Keratinocyte (primary cell): Measurements from ENCODE around the gene CPAMD8. TPM values are rescaled to one million over a fixed set of nuclear protein-coding genes. Genes with fewer than 3 reads are reported as not detected.

Experiments
- DNase-seq: peaks from one replicate; pipeline ENCODE4 v3.0.0-alpha.2; 2011; ENCODE audit warnings: low read depth, missing footprints, low spot score
- FAIRE-seq: peaks from 2 replicates; lab custom pipeline; 2011; peaks lifted over from hg19 to GRCh38; lab: Jason Lieb, UNC
- H2AFZ ChIP-seq: 2 replicates; pipeline ENCODE4 v1.6.0; 2012; ENCODE audit warnings: low read length, control low read depth, inconsistent platforms; ENCODE audit not compliant: control insufficient read depth
- H3K27ac ChIP-seq: 2 replicates; pipeline ENCODE4 v1.5.1; 2011; ENCODE audit warnings: low read length; ENCODE audit not compliant: control insufficient read depth, insufficient read depth
- H3K27me3 ChIP-seq: 3 replicates; pipeline ENCODE4 v1.6.0; 2011; ENCODE audit warnings: low read length; ENCODE audit not compliant: control insufficient read depth, insufficient read depth; ENCODE audit errors: extremely low read depth
- H3K36me3 ChIP-seq, 2 experiments: 2 replicates in 1 of 2; 3 replicates in 1 of 2; pipeline ENCODE4 v1.5.1; 2011; ENCODE audit warnings: low read length in 2 of 2, mild to moderate bottlenecking in 1 of 2; ENCODE audit not compliant: control insufficient read depth in 2 of 2, insufficient read depth in 2 of 2; ENCODE audit errors: extremely low read depth in 1 of 2
- H3K4me1 ChIP-seq: 3 replicates; pipeline ENCODE4 v1.5.1; 2011; ENCODE audit warnings: low read length; ENCODE audit not compliant: control insufficient read depth, insufficient read depth; ENCODE audit errors: extremely low read depth
- H3K4me2 ChIP-seq: 3 replicates; pipeline ENCODE4 v1.6.0; 2011; ENCODE audit warnings: low read depth, low read length; ENCODE audit not compliant: control insufficient read depth, insufficient read depth; ENCODE audit errors: extremely low read depth
- H3K4me3 ChIP-seq, 3 experiments: fragments of 200-600 bp in 1 of 3; sonication (generic) in 1 of 3; 2 replicates in 2 of 3; 3 replicates in 1 of 3; pipeline ENCODE4 v1.5.1; 2011 to 2016; ENCODE audit warnings: low read length in 3 of 3, mild to moderate bottlenecking in 3 of 3, control low read depth in 2 of 3, inconsistent platforms in 1 of 3, low read depth in 1 of 3, mixed read lengths in 1 of 3, mixed run types in 1 of 3, moderate library complexity in 1 of 3; ENCODE audit not compliant: control insufficient read depth in 2 of 3, insufficient read depth in 2 of 3; ENCODE audit errors: extremely low read depth in 1 of 3
- H3K79me2 ChIP-seq: 2 replicates; pipeline ENCODE4 v1.6.0; 2012; ENCODE audit warnings: low read length; ENCODE audit not compliant: control insufficient read depth, insufficient read depth
- H3K9ac ChIP-seq: 3 replicates; pipeline ENCODE4 v1.6.0; 2011; ENCODE audit warnings: low read length; ENCODE audit not compliant: control insufficient read depth, insufficient read depth; ENCODE audit errors: extremely low read depth
- H3K9me1 ChIP-seq: 3 replicates; pipeline ENCODE4 v1.6.0; 2011; ENCODE audit warnings: low read length; ENCODE audit not compliant: control insufficient read depth, insufficient read depth; ENCODE audit errors: extremely low read depth
- H3K9me3 ChIP-seq: 2 replicates; pipeline ENCODE4 v1.5.1; 2012; ENCODE audit warnings: low read depth, low read length; ENCODE audit not compliant: control insufficient read depth
- H4K20me1 ChIP-seq: 3 replicates; pipeline ENCODE4 v1.6.0; 2011; ENCODE audit warnings: low read length; ENCODE audit not compliant: control insufficient read depth, insufficient read depth; ENCODE audit errors: extremely low read depth
- CTCF ChIP-seq, 3 experiments: IDR thresholded peaks in 1 of 3; conservative IDR thresholded peaks in 1 of 3; optimal IDR thresholded peaks in 1 of 3; 2 replicates in 2 of 3; 3 replicates in 1 of 3; pipeline versions ENCODE3 to v1.5.1; 2011; ENCODE audit warnings: low read length in 3 of 3, mild to moderate bottlenecking in 3 of 3, moderate library complexity in 2 of 3, control low read depth in 1 of 3, inconsistent platforms in 1 of 3; ENCODE audit not compliant: insufficient read depth in 2 of 3; ENCODE audit errors: extremely low read depth in 1 of 3
- EZH2 ChIP-seq: IDR thresholded peaks from one replicate; pipeline ENCODE4 v1.6.1; 2012; ENCODE audit warnings: inconsistent platforms, mild to moderate bottlenecking, low read length, moderate library complexity
- dilution Hi-C: fragments of 300-500 bp; cut with MboI; formaldehyde crosslinking; loops from one replicate; pipeline ENCODE4 v1.7.0; 2020; ENCODE audit warnings: low sequenced_read_pairs; ENCODE audit not compliant: extremely low pct_ligation_motif_present
- polyA plus RNA-seq, 5 experiments: library from polyadenylated mRNA; depleted of rRNA in 3 of 5; stranded (reverse) in 3 of 5; stranded (forward) in 1 of 5; unstranded in 1 of 5; fragments of >200 nt; gene quantifications; 1 replicate in 1 of 5; 2 replicates in 3 of 5; 3 replicates in 1 of 5; pipeline versions ENCODE4 v1.2.1 to v1.2.3, GENCODE V29; 2011 to 2012; ENCODE audit warnings: missing spikeins in 2 of 5, low read depth in 1 of 5, low replicate concordance in 1 of 5

The CPAMD8 gene
- polyA plus RNA-seq, 1 donor (not counting 4 experiments of a cell fraction or from before 2014, with no cell fraction given) = 0.38 TPM

- no peaks in the 10 kb centered on the region for H3K27me3 ChIP-seq
- FAIRE-seq = no peak
- no peaks in the 10 kb centered on the region for H3K4me1 ChIP-seq
- H4K20me1 ChIP-seq = no peaks in the 10 kb centered on the region
- dilution Hi-C loops = no loop called here
- no peaks in the 10 kb centered on the region for H3K79me2 ChIP-seq
- H3K9me1 ChIP-seq = no peaks in the 10 kb centered on the region
- no peak overlapping the region for H2AFZ ChIP-seq
- no peaks in the 10 kb centered on the region for H3K36me3 ChIP-seq
- no peaks in the 10 kb centered on the region for H3K9me3 ChIP-seq
- H3K4me3 ChIP-seq = no peak overlapping the region
- H3K9ac ChIP-seq = no peak overlapping the region
- TF ChIP-seq EZH2 = no peak
- TF ChIP-seq CTCF (optimal IDR thresholded peaks at IDR 0.05 in 1 of 3, IDR thresholded peaks at IDR 0.05 in 1 of 3, conservative IDR thresholded peaks at IDR 0.05 in 1 of 3; ENCODE audit: extremely low read depth in 1 of 3, insufficient read depth in 2 of 3, low read length in 3 of 3) = peak; percentile 33 to 53 (median 49)
- no peak for DNase-seq
- H3K4me2 ChIP-seq = no peak overlapping the region
- no peak overlapping the region for H3K27ac ChIP-seq
Measured at GRCh38 chr19:16899566-16900075, 127.0 kb downstream of the CPAMD8 start.

- Histone ChIP-seq H4K20me1 (no peaks in the 10 kb centered on the region), H3K9me3 (no peaks in the 10 kb centered on the region), H3K4me3 (no peak overlapping the region), H3K27me3 (no peaks in the 10 kb centered on the region), H3K79me2 (no peaks in the 10 kb centered on the region), H3K36me3 (no peaks in the 10 kb centered on the region), H3K27ac (no peak overlapping the region), H3K4me1 (no peaks in the 10 kb centered on the region), H3K4me2 (no peak overlapping the region), H3K9me1 (no peaks in the 10 kb centered on the region), H2AFZ (no peak overlapping the region), H3K9ac (no peak overlapping the region)
- TF ChIP-seq EZH2 = no peak
- DNase-seq (no peak), FAIRE-seq (no peak)
- dilution Hi-C loops = no loop called here
Measured at GRCh38 chr19:16898361-16899015, 128.1 kb downstream of the CPAMD8 start.

- peak overlapping the region; percentile 65 for H2AFZ ChIP-seq
- TF ChIP-seq EZH2 (no peak), CTCF (optimal IDR thresholded peaks at IDR 0.05 in 1 of 3, IDR thresholded peaks at IDR 0.05 in 1 of 3, conservative IDR thresholded peaks at IDR 0.05 in 1 of 3; ENCODE audit: extremely low read depth in 1 of 3, insufficient read depth in 2 of 3, low read length in 3 of 3) (no peak)
- H3K9ac ChIP-seq = peak overlapping the region; percentile 54
- FAIRE-seq (no peak), DNase-seq (no peak)
- H3K27me3 ChIP-seq = no peaks in the 10 kb centered on the region
- H3K9me1 ChIP-seq = no peaks in the 10 kb centered on the region
- dilution Hi-C loops = no loop called here
- H3K4me2 ChIP-seq = peak overlapping the region; percentile 69
- H3K36me3 ChIP-seq = no peaks in the 10 kb centered on the region
- no peak overlapping the region for H3K27ac ChIP-seq
- no peaks in the 10 kb centered on the region for H3K4me1 ChIP-seq
- H3K9me3 ChIP-seq = no peaks in the 10 kb centered on the region
- no peaks in the 10 kb centered on the region for H4K20me1 ChIP-seq
- no peaks in the 10 kb centered on the region for H3K79me2 ChIP-seq
- peak overlapping the region; percentile 59 to 67 (median 61) for H3K4me3 ChIP-seq
Measured at GRCh38 chr19:16897856-16898161, 128.8 kb downstream of the CPAMD8 start.
